GM12891 (cell line): ENCODE data around the gene ADGRB3.

Experiments used
- POLR2A ChIP-seq: IDR thresholded peaks from 2 replicates; pipeline ENCODE4 v1.6.1; 2011; ENCODE audit warnings: low read depth, low read length, control low read depth
- POLR2AphosphoS5 ChIP-seq: IDR thresholded peaks from 2 replicates; pipeline ENCODE4 v1.6.1; 2011; ENCODE audit warnings: low read depth, low read length, control low read depth
- SPI1 ChIP-seq: IDR thresholded peaks from 2 replicates; pipeline ENCODE4 v1.6.1; 2011; ENCODE audit warnings: low read depth, low read length, control low read depth
- TAF1 ChIP-seq: IDR thresholded peaks from 2 replicates; pipeline ENCODE4 v1.6.1; 2011; ENCODE audit warnings: low read depth, low read length, control low read depth

DNA sequence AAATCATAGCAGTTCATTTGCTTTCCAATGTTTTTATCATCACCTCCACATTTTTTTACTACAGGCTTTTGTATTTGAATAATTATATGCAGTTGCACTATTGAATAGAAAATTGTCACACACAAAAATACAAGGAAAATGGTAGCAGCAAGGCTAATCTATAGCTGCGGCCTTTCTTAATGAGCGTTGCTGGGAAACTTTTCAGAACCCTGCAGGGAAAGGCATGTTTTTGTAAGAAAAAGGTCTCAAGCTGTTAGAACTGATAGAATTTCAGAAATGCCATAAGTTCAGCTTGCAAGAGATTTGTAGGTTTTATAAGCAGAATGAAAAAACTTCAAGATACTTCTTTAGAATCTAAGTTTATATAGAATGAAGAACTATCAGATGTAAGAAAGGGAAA is 625.9 kb downstream of the ADGRB3 start:
- TF ChIP-seq POLR2A = no peak
- TF ChIP-seq SPI1 = no peak
- no peak for TF ChIP-seq TAF1
- TF ChIP-seq POLR2AphosphoS5 = no peak
